Neural progenitor cell (in vitro differentiated cells): Measurements from ENCODE around the gene ZSCAN30. TPM values are rescaled to one million over a fixed set of nuclear protein-coding genes. Genes with fewer than 3 reads are reported as not detected.
A peak's percentile ranks its signal among the peaks of the same experiment; 100 is the strongest.
"Not testable (repeated sequence)": the region's sequence is repeated elsewhere in the genome, so short reads cannot be mapped to it uniquely, and the experiment has no call there.

Experiments
- DNase-seq: peaks from one replicate; pipeline ENCODE4 v3.0.0-alpha.2; 2016; ENCODE audit warnings: low spot score
- H2AFZ ChIP-seq: fragments of 200-600 bp; sonication (generic); replicated peaks from 2 replicates; pipeline ENCODE4 v1.6.1; 2016; ENCODE audit warnings: antibody characterized with exemption
- H3F3A ChIP-seq: fragments of 200-600 bp; sonication (generic); 2 replicates; pipeline ENCODE4 v1.6.1; 2016; ENCODE audit warnings: antibody characterized with exemption, low read depth
- H3K27ac ChIP-seq: fragments of 200-600 bp; sonication (generic); 2 replicates; pipeline ENCODE4 v1.5.1; 2016; ENCODE audit warnings: mild to moderate bottlenecking
- H3K27me3 ChIP-seq: fragments of 200-600 bp; sonication (generic); 2 replicates; pipeline ENCODE4 v1.6.1; 2016; ENCODE audit warnings: mild to moderate bottlenecking, moderate library complexity
- H3K36me3 ChIP-seq: fragments of 200-600 bp; sonication (generic); 2 replicates; pipeline ENCODE4 v1.5.1; 2016
- H3K4me1 ChIP-seq: fragments of 200-600 bp; sonication (generic); 2 replicates; pipeline ENCODE4 v1.6.1; 2016; ENCODE audit warnings: mixed run types
- H3K4me2 ChIP-seq: fragments of 200-600 bp; sonication (generic); 2 replicates; pipeline ENCODE4 v1.6.1; 2016
- H3K4me3 ChIP-seq: fragments of 200-600 bp; sonication (generic); 2 replicates; pipeline ENCODE4 v1.5.1; 2016
- H3K79me2 ChIP-seq: fragments of 200-600 bp; sonication (generic); 2 replicates; pipeline ENCODE4 v1.6.1; 2016; ENCODE audit warnings: low read depth
- H3K9ac ChIP-seq: fragments of 200-600 bp; sonication (generic); 2 replicates; pipeline ENCODE4 v1.6.1; 2016
- H3K9me3 ChIP-seq: fragments of 200-600 bp; sonication (generic); 2 replicates; pipeline ENCODE4 v1.5.1; 2016; ENCODE audit warnings: low read depth
- H4K20me1 ChIP-seq: fragments of 200-600 bp; sonication (generic); 2 replicates; pipeline ENCODE4 v1.6.1; 2016; ENCODE audit warnings: low read depth
- H3K27ac Mint-ChIP-seq: 3 replicates; pipeline ENCODE4 v1.8.0; 2021; ENCODE audit warnings: mixed read lengths
- H3K27me3 Mint-ChIP-seq: 2 replicates; pipeline ENCODE4 v1.8.0; 2022; ENCODE audit warnings: low read depth, mild to moderate bottlenecking, inconsistent platforms, moderate library complexity, mixed read lengths; ENCODE audit not compliant: insufficient read depth
- H3K36me3 Mint-ChIP-seq: 3 replicates; pipeline ENCODE4 v1.8.0; 2021; ENCODE audit warnings: mixed read lengths
- H3K4me1 Mint-ChIP-seq: 3 replicates; pipeline ENCODE4 v1.8.0; 2021; ENCODE audit warnings: mixed read lengths
- H3K4me3 Mint-ChIP-seq: 3 replicates; pipeline ENCODE4 v1.8.0; 2021; ENCODE audit warnings: mild to moderate bottlenecking, moderate library complexity, mixed read lengths
- H3K9me3 Mint-ChIP-seq: 3 replicates; pipeline ENCODE4 v1.8.0; 2020; ENCODE audit warnings: mixed read lengths
- CTCF ChIP-seq: fragments of 200-600 bp; sonication (generic); IDR thresholded peaks from 2 replicates; pipeline ENCODE4 v1.5.1; 2017; ENCODE audit warnings: antibody characterized with exemption, mild to moderate bottlenecking
- EZH2 ChIP-seq: fragments of 200-600 bp; sonication (generic); IDR thresholded peaks from 2 replicates; pipeline ENCODE4 v1.6.1; 2017; ENCODE audit warnings: antibody characterized with exemption, mild to moderate bottlenecking, moderate library complexity
- EZH2phosphoT487 ChIP-seq: fragments of 200-600 bp; sonication (generic); IDR thresholded peaks from 2 replicates; pipeline ENCODE4 v1.6.1; 2017; ENCODE audit warnings: antibody characterized with exemption
- total RNA-seq: library from RNA; depleted of rRNA; stranded (reverse); fragments of >200 nt; gene quantifications from 2 replicates; pipeline ENCODE4 v1.2.3, GENCODE V29; 2015; ENCODE audit warnings: low replicate concordance

The ZSCAN30 gene
- total RNA-seq, 1 donor from 2014 or later, result 21.7 TPM

- Mint-ChIP-seq H3K27me3 (peaks cover 3% of the 10 kb centered on the region), H3K27ac (no peak overlapping the region), H3K9me3 (no peaks in the 10 kb centered on the region), H3K4me1 (peaks cover 3% of the 10 kb centered on the region), H3K36me3 (no peaks in the 10 kb centered on the region), H3K4me3 (no peak overlapping the region)
- TF ChIP-seq EZH2phosphoT487 (no peak), EZH2 (no peak), CTCF (no peak)
- no peaks in the 10 kb centered on the region for H3K36me3 ChIP-seq
- no peaks in the 10 kb centered on the region for H4K20me1 ChIP-seq
- no peak overlapping the region for H3K27ac ChIP-seq
- peak; percentile 15 for DNase-seq
- H3K9me3 ChIP-seq, result no peaks in the 10 kb centered on the region
- H3K79me2 ChIP-seq, result no peaks in the 10 kb centered on the region
- H3K4me2 ChIP-seq, result peak overlapping the region; percentile 49
- no peaks in the 10 kb centered on the region for H3F3A ChIP-seq
- no peaks in the 10 kb centered on the region for H3K27me3 ChIP-seq
- peaks cover 12% of the 10 kb centered on the region for H3K4me1 ChIP-seq
- H3K9ac ChIP-seq, result no peak overlapping the region
- no peak overlapping the region for H3K4me3 ChIP-seq
- H2AFZ ChIP-seq, result peak overlapping the region; percentile 91
Observed at GRCh38 chr18:35215026-35215425, 75.0 kb downstream of the ZSCAN30 start.

GRCh38 chr18:35205746-35206458 is 84.1 kb downstream of the ZSCAN30 start:
- H3K4me1 Mint-ChIP-seq, H3K4me1 ChIP-seq, H3K27ac ChIP-seq, H3K4me3 ChIP-seq, H3K36me3 ChIP-seq, H3K79me2 ChIP-seq, H4K20me1 ChIP-seq, H3K4me2 ChIP-seq, H3K27me3 ChIP-seq, H3F3A ChIP-seq, H3K9me3 ChIP-seq, H3K27me3 Mint-ChIP-seq, H3K4me3 Mint-ChIP-seq, H3K9ac ChIP-seq, H3K27ac Mint-ChIP-seq, H2AFZ ChIP-seq, H3K36me3 Mint-ChIP-seq, DNase-seq: not testable (repeated sequence)
- peaks cover 17% of the 10 kb centered on the region for H3K9me3 Mint-ChIP-seq

- Histone ChIP-seq H3K79me2 (no peaks in the 10 kb centered on the region), H2AFZ (no peak overlapping the region), H3K4me1 (no peaks in the 10 kb centered on the region), H3F3A (no peaks in the 10 kb centered on the region), H3K9me3 (peaks cover 9% of the 10 kb centered on the region), H4K20me1 (no peaks in the 10 kb centered on the region), H3K27ac (no peak overlapping the region), H3K4me2 (no peak overlapping the region), H3K27me3 (no peaks in the 10 kb centered on the region), H3K4me3 (no peak overlapping the region), H3K36me3 (peaks cover 4% of the 10 kb centered on the region), H3K9ac (no peak overlapping the region)
- peaks cover 17% of the 10 kb centered on the region for H3K9me3 Mint-ChIP-seq
- H3K4me1 Mint-ChIP-seq, result no peaks in the 10 kb centered on the region
- no peak overlapping the region for H3K4me3 Mint-ChIP-seq
- no peak for DNase-seq
- H3K27ac Mint-ChIP-seq, result no peak overlapping the region
- H3K27me3 Mint-ChIP-seq, result no peaks in the 10 kb centered on the region
- TF ChIP-seq CTCF (no peak), EZH2 (no peak), EZH2phosphoT487 (no peak)
- H3K36me3 Mint-ChIP-seq, result peaks cover 2% of the 10 kb centered on the region
Observed at GRCh38 chr18:35205199-35205712, 84.8 kb downstream of the ZSCAN30 start.

GRCh38 chr18:35203067-35203466 is 87.0 kb downstream of the ZSCAN30 start:
- no peaks in the 10 kb centered on the region for H3K27me3 ChIP-seq
- TF ChIP-seq EZH2, result no peak
- TF ChIP-seq CTCF, result no peak
- TF ChIP-seq EZH2phosphoT487, result no peak
- DNase-seq, result no peak
- no peak overlapping the region for H3K4me3 Mint-ChIP-seq
- H3K36me3 ChIP-seq, result peaks cover 4% of the 10 kb centered on the region
- peaks cover 17% of the 10 kb centered on the region for H3K9me3 Mint-ChIP-seq
- H3K27me3 Mint-ChIP-seq, result no peaks in the 10 kb centered on the region
- no peaks in the 10 kb centered on the region for H3K79me2 ChIP-seq
- no peak overlapping the region for H3K4me2 ChIP-seq
- H2AFZ ChIP-seq, result no peak overlapping the region
- no peaks in the 10 kb centered on the region for H3F3A ChIP-seq
- H3K4me3 ChIP-seq, result no peak overlapping the region
- peaks cover 2% of the 10 kb centered on the region for H3K36me3 Mint-ChIP-seq
- H3K4me1 Mint-ChIP-seq, result no peaks in the 10 kb centered on the region
- H3K9ac ChIP-seq, result no peak overlapping the region
- no peaks in the 10 kb centered on the region for H3K4me1 ChIP-seq
- H4K20me1 ChIP-seq, result no peaks in the 10 kb centered on the region
- H3K27ac Mint-ChIP-seq, result no peak overlapping the region
- H3K9me3 ChIP-seq, result peaks cover 9% of the 10 kb centered on the region
- no peak overlapping the region for H3K27ac ChIP-seq
